GM21576 (cell line): Measurements from ENCODE around the gene DAD1.
A peak's percentile ranks its signal among the peaks of the same experiment; 100 is the strongest.
"Not testable (repeated sequence)": the region's sequence is repeated elsewhere in the genome, so short reads cannot be mapped to it uniquely, and the experiment has no call there.

Experiments used
- ATAC-seq: cut with Tn5 transposase; IDR thresholded peaks from one replicate; pipeline ENCODE4 v1.9.1; 2021; ENCODE audit warnings: mild to moderate bottlenecking, moderate library complexity; ENCODE audit not compliant: unreplicated experiment

DAD1 gene

GRCh38 chr14:22553861-22554497 is 35.0 kb downstream of the DAD1 start:
- not testable (repeated sequence) for ATAC-seq

DNA sequence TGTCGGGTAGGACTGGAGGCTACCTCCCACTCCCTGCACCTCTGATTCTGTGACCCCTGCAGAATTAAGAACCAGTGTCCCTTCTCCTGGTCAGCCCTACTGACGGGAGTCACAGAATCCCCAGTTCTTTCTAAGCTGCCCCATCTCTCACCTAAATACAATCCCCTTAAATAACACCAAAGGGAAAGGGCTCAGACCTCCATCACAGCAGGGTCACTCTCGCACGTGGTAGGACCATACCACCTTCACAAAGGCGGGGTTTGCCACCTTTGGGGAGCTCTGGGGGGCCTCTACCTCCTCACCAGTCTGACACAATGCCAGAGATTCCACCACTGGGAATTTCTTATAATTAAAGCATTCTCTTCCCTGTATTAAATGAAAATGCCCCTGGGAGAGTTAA is 35.6 kb downstream of the DAD1 start:
- no peak for ATAC-seq

GRCh38 chr14:22552827-22553076 is 36.3 kb downstream of the DAD1 start:
- ATAC-seq: no peak

- ATAC-seq: no peak
Measured at GRCh38 chr14:22552001-22552826, 36.8 kb downstream of the DAD1 start.

GRCh38 chr14:22551605-22551997 is 37.4 kb downstream of the DAD1 start:
- no peak for ATAC-seq

DNA sequence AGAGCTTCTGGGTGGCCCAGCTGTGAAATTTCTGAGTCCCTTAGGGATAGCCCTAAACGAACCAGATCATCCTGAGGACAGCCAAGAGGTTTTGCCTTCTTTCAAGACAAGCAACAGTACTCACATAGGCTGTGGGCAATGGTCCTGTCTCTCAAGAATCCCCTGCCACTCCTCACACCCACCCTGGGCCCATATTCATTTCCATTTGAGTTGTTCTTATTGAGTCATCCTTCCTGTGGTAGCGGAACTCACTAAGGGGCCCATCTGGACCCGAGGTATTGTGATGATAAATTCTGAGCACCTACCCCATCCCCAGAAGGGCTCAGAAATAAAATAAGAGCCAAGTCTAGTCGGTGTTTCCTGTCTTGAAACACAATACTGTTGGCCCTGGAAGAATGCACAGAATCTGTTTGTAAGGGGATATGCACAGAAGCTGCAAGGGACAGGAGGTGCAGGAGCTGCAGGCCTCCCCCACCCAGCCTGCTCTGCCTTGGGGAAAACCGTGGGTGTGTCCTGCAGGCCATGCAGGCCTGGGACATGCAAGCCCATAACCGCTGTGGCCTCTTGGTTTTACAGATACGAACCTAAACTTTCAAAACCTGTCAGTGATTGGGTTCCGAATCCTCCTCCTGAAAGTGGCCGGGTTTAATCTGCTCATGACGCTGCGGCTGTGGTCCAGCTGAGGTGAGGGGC is 38.9 kb downstream of the DAD1 start:
- ATAC-seq: peak; percentile 46

DNA sequence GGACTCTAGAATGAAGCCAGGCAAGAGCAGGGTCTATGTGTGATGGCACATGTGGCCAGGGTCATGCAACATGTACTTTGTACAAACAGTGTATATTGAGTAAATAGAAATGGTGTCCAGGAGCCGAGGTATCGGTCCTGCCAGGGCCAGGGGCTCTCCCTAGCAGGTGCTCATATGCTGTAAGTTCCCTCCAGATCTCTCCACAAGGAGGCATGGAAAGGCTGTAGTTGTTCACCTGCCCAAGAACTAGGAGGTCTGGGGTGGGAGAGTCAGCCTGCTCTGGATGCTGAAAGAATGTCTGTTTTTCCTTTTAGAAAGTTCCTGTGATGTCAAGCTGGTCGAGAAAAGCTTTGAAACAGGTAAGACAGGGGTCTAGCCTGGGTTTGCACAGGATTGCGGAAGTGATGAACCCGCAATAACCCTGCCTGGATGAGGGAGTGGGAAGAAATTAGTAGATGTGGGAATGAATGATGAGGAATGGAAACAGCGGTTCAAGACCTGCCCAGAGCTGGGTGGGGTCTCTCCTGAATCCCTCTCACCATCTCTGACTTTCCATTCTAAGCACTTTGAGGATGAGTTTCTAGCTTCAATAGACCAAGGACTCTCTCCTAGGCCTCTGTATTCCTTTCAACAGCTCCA is 39.6 kb downstream of the DAD1 start:
- ATAC-seq: no peak

GRCh38 chr14:22547948-22548750 is 40.9 kb downstream of the DAD1 start:
- no peak for ATAC-seq

- ATAC-seq: no peak
Measured at GRCh38 chr14:22547313-22547947, 41.6 kb downstream of the DAD1 start.

DNA sequence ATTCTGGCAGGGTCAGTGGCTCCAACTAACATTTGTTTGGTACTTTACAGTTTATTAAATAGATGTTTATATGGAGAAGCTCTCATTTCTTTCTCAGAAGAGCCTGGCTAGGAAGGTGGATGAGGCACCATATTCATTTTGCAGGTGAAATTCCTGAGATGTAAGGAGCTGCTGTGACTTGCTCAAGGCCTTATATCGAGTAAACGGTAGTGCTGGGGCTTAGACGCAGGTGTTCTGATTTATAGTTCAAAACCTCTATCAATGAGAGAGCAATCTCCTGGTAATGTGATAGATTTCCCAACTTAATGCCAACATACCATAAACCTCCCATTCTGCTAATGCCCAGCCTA is 42.3 kb downstream of the DAD1 start:
- no peak for ATAC-seq

DNA sequence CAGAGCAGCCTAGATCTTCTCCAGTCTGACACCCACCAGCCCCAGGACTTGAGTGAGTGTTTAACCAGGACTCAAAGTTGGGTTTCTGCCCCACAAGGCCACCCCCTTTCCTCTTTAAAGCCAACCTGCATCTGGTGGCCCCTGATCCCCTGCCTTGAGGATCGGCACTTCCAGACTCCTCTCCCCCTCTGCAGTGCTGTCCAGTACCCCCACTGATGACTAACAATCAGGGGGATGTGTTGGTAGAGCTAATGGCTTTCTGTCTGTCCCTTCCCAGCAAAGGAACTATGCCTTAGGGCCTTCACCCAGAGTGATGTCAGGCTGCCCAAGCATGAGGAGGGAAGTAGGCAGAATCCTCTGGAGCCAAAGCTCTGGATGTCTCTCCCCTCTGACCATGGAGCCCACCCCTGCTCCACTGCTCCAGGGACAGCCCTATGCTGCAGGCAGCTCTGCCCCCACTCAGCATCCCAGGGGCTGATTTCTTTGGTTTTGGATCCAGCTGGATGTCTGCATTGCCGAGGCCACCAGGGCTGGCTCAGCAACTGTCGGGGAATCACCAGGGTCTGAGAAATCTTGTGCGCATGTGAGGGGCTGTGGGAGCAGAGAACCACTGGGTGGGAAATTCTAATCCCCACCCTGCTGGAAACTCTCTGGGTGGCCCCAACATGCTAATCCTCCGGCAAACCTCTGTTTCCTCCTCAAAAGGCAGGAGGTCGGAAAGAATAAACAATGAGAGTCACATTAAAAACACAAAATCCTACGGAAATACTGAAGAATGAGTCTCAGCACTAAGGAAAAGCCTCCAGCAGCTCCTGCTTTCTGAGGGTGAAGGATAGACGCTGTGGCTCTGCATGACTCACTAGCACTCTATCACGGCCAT is 42.9 kb downstream of the DAD1 start:
- no peak for ATAC-seq

GRCh38 chr14:22544881-22545420 is 44.1 kb downstream of the DAD1 start:
- no peak for ATAC-seq

GRCh38 chr14:22544406-22544805 is 44.6 kb downstream of the DAD1 start:
- no peak for ATAC-seq

DNA sequence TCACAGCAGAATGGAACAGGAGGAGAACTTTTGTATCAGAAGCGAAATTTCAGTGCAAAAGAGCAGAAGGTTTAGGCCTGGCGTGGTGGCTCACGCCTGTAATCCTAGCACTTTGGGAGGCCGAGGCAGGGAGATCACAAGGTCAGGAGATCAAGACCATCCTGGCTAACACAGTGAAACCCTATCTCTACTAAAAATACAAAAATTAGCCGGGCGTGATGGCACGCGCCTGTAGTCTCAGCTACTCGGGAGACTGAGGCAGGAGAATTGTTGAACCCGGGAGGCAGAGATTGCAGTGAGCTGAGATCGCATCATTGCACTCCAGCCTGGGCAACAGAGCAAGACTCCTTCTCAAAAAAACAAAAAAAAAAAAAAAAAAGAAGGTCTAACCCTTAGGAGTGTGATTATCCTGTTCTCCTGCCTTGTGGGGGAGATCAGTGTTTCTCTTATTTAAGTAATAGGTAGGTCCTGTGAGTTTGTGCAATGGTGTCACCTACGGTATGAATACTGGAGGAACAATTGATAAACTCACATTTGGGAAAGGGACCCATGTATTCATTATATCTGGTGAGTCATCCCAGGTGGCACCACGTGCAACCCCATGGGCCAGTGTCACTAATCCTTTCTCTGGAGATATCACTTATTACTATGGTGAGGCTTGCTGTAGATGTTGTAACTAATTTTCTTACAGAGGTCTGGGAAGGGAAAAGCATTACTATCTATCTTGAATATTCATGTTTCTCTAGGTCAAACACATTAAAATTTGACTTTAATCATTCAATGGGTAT is 45.3 kb downstream of the DAD1 start:
- not testable (repeated sequence) for ATAC-seq

DNA sequence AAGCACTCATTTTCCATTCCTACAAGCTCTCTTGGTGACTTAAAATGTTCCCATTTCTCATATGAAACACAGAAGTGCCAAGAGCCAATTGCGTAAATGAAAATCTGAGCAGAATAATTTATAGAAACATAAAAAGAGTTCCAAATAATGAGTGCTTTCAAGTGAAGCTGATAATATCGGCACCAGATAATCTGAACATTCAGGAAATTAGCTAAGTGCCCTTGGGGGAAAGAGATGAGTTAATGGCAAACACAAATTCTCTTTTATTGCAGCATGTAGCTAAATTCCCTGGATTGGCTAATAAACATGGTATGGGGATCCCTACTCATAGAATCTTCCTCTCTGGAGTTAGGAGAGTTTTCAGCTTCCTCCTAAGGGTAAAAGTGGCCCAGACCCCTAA is 46.7 kb downstream of the DAD1 start:
- no peak for ATAC-seq

- no peak for ATAC-seq
Measured at GRCh38 chr14:22541721-22542120, 47.3 kb downstream of the DAD1 start.

DNA sequence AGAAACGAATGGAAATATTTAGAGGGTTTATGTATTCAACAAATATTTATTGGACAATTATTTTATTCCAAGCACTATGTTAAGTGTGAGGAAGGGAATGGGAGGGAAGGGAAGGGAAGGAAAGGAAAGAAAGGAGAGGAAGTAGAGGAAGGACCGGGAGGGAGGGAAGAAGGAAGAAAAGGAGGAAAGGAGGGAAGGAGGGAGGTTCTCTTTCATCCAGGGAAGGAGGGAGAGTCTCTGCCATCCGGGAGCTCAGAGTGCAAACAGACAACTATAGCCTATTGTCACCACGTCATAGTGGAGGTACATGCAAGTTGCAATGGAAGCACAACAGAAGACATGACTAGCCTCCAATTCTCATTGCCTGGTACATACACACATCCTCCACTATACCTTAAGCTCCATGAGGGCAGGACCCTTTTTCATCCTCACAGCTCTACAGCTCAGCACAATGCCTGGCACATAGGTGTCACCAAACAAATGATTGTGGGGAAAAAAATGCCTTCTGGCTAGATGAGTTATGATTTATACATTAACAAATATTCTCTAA is 48.1 kb downstream of the DAD1 start:
- no peak for ATAC-seq

- ATAC-seq: no peak
Measured at GRCh38 chr14:22540293-22540692, 48.7 kb downstream of the DAD1 start.
